Natural killer cell (primary cell): ENCODE data around the gene TNFRSF11A. TPM values are rescaled to one million over a fixed set of nuclear protein-coding genes. Genes with fewer than 3 reads are reported as not detected.

ENCODE experiments used
- ATAC-seq, 3 donors: fragments of 150-1000 bp in 2 of 3; fragments of 200-7000 bp in 1 of 3; cut with Tn5 transposase; 1 replicate in 1 of 3; 2 replicates in 2 of 3; pipeline ENCODE4 v1.10.0; 2021; ENCODE audit warnings: mild to moderate bottlenecking in 2 of 3, moderate library complexity in 2 of 3
- DNase-seq, 2 donors: peaks; one replicate each; pipeline versions ENCODE4 v3.0.0 to v3.0.0-alpha.2; 2013 to 2021; ENCODE audit warnings: mixed read lengths in 1 of 2
- H3K27ac ChIP-seq: one replicate; pipeline ENCODE4 v1.5.1; 2013; ENCODE audit warnings: mild to moderate bottlenecking, low read length
- H3K27me3 ChIP-seq: one replicate; pipeline ENCODE4 v1.6.1; 2013; ENCODE audit warnings: low read length; ENCODE audit not compliant: control insufficient read depth, insufficient read depth
- H3K36me3 ChIP-seq: one replicate; pipeline ENCODE4 v1.6.1; 2013; ENCODE audit warnings: low read length; ENCODE audit not compliant: control insufficient read depth, insufficient read depth
- H3K4me1 ChIP-seq: one replicate; pipeline ENCODE4 v1.6.1; 2013; ENCODE audit warnings: low read length; ENCODE audit not compliant: control insufficient read depth, insufficient read depth
- H3K4me3 ChIP-seq: one replicate; pipeline ENCODE4 v1.5.1; 2013; ENCODE audit warnings: low read length
- H3K9me3 ChIP-seq: one replicate; pipeline ENCODE4 v1.6.1; 2013; ENCODE audit warnings: low read length; ENCODE audit not compliant: control insufficient read depth, insufficient read depth
- H3K27ac Mint-ChIP-seq, 2 donors: one replicate each; pipeline ENCODE4 v1.8.0; 2022; ENCODE audit warnings: mild to moderate bottlenecking in 2 of 2, mixed read lengths in 2 of 2, moderate library complexity in 1 of 2
- H3K27me3 Mint-ChIP-seq, 2 donors: one replicate each; pipeline ENCODE4 v1.8.0; 2022; ENCODE audit warnings: low read depth in 2 of 2, mixed read lengths in 2 of 2
- H3K36me3 Mint-ChIP-seq: one replicate; pipeline ENCODE4 v1.8.0; 2022; ENCODE audit warnings: mixed read lengths
- H3K4me1 Mint-ChIP-seq, 2 donors: one replicate each; pipeline ENCODE4 v1.8.0; 2022; ENCODE audit warnings: mixed read lengths in 2 of 2
- H3K4me3 Mint-ChIP-seq: one replicate; pipeline ENCODE4 v1.8.0; 2022; ENCODE audit warnings: mild to moderate bottlenecking, moderate library complexity, mixed read lengths
- H3K9me3 Mint-ChIP-seq, 2 donors: one replicate each; pipeline ENCODE4 v1.8.0; 2022; ENCODE audit warnings: mixed read lengths in 2 of 2
- CTCF ChIP-seq: fragments of 200-600 bp; IDR thresholded peaks from one replicate; pipeline ENCODE4 v1.8.0; 2022; ENCODE audit warnings: antibody characterized with exemption
- WGBS: methylation state at CpG from one replicate; pipeline ENCODE4 v1.1.7; 2013; ENCODE audit warnings: missing lambda C conversion rate; ENCODE audit not compliant: insufficient coverage; 5-methylcytosine and 5-hydroxymethylcytosine counted together
- intact Hi-C: fragments of 100-400 bp; cut with micrococcal nuclease; formaldehyde crosslinking; loops from one replicate; pipeline ENCODE4 v1.14.2; 2022
- total RNA-seq, 4 donors: library from RNA; stranded (reverse); fragments of 120-200 nt in 1 of 4; gene quantifications; one replicate each; pipeline versions ENCODE4 v1.2.3 to v1.2.4, GENCODE V29; 2013 to 2022

Gene TNFRSF11A
- total RNA-seq, 3 donors from 2014 or later (not counting 1 experiment from before 2014, with no cell fraction given), result 6.9 to 10.9 (median 8.8) TPM

GRCh38 chr18:62346333-62347088 lies 21.4 kb downstream of the TNFRSF11A start:
- H3K4me3 ChIP-seq, result no peak overlapping the region
- H3K27ac ChIP-seq, result no peak overlapping the region
- no peak for TF ChIP-seq CTCF
- peaks cover 9 to 13% of the 10 kb centered on the region in 2 donors for H3K4me1 Mint-ChIP-seq
- H3K9me3 ChIP-seq, result no peaks in the 10 kb centered on the region
- ATAC-seq (no peak), DNase-seq (no peak)
- no peaks in the 10 kb centered on the region for H3K27me3 ChIP-seq
- peaks cover 0 to 7% of the 10 kb centered on the region in 2 donors for H3K27me3 Mint-ChIP-seq
- H3K4me1 ChIP-seq, result peaks cover 15% of the 10 kb centered on the region
- H3K4me3 Mint-ChIP-seq, result no peak overlapping the region
- intact Hi-C loops, result no loop called here
- H3K27ac Mint-ChIP-seq, result no peak overlapping the region
- no peaks in the 10 kb centered on the region for H3K36me3 ChIP-seq
- WGBS, result 87% methylated on average over 6 of the region's 7 CpGs
- no peaks in the 10 kb centered on the region for H3K36me3 Mint-ChIP-seq
- H3K9me3 Mint-ChIP-seq, result no peaks in the 10 kb centered on the region

- no peak for TF ChIP-seq CTCF
- Mint-ChIP-seq H3K36me3 (no peaks in the 10 kb centered on the region), H3K9me3 (no peaks in the 10 kb centered on the region), H3K27me3 (peaks cover 0 to 7% of the 10 kb centered on the region in 2 donors), H3K27ac (no peak overlapping the region), H3K4me1 (peaks cover 9 to 13% of the 10 kb centered on the region in 2 donors), H3K4me3 (no peak overlapping the region)
- Histone ChIP-seq H3K36me3 (no peaks in the 10 kb centered on the region), H3K27ac (no peak overlapping the region), H3K9me3 (no peaks in the 10 kb centered on the region), H3K27me3 (no peaks in the 10 kb centered on the region), H3K4me3 (no peak overlapping the region), H3K4me1 (peaks cover 15% of the 10 kb centered on the region)
- intact Hi-C loops, result no loop called here
- DNase-seq (no peak), ATAC-seq (no peak)
- WGBS, result 38% methylated on average over 6 of the region's 6 CpGs
Observed at GRCh38 chr18:62347089-62347506, 22.0 kb downstream of the TNFRSF11A start.

GRCh38 chr18:62348474-62348873 lies 23.4 kb downstream of the TNFRSF11A start:
- H3K4me1 Mint-ChIP-seq, result peaks cover 9 to 13% of the 10 kb centered on the region in 2 donors
- ATAC-seq (no peak), DNase-seq (no peak)
- no peaks in the 10 kb centered on the region for H3K9me3 Mint-ChIP-seq
- Histone ChIP-seq H3K9me3 (no peaks in the 10 kb centered on the region), H3K27ac (no peak overlapping the region), H3K36me3 (no peaks in the 10 kb centered on the region), H3K4me3 (no peak overlapping the region), H3K4me1 (peaks cover 15% of the 10 kb centered on the region), H3K27me3 (no peaks in the 10 kb centered on the region)
- peaks cover 0 to 7% of the 10 kb centered on the region in 2 donors for H3K27me3 Mint-ChIP-seq
- no peaks in the 10 kb centered on the region for H3K36me3 Mint-ChIP-seq
- intact Hi-C loops, result no loop called here
- H3K4me3 Mint-ChIP-seq, result no peak overlapping the region
- no peak for TF ChIP-seq CTCF
- 90% methylated on average over 4 of the region's 4 CpGs for WGBS
- H3K27ac Mint-ChIP-seq, result no peak overlapping the region

GRCh38 chr18:62353170-62353569 lies 28.1 kb downstream of the TNFRSF11A start:
- Mint-ChIP-seq H3K4me1 (no peaks in the 10 kb centered on the region), H3K27me3 (no peaks in the 10 kb centered on the region), H3K36me3 (no peaks in the 10 kb centered on the region), H3K9me3 (no peaks in the 10 kb centered on the region), H3K4me3 (no peak overlapping the region), H3K27ac (no peak overlapping the region)
- H3K27ac ChIP-seq, result no peak overlapping the region
- H3K4me3 ChIP-seq, result no peak overlapping the region
- peaks cover 5% of the 10 kb centered on the region for H3K36me3 ChIP-seq
- DNase-seq (no peak), ATAC-seq (no peak)
- no peak for TF ChIP-seq CTCF
- no peaks in the 10 kb centered on the region for H3K4me1 ChIP-seq
- no peaks in the 10 kb centered on the region for H3K9me3 ChIP-seq
- no peaks in the 10 kb centered on the region for H3K27me3 ChIP-seq
- intact Hi-C loops, result no loop called here
- 82% methylated on average over 7 of the region's 7 CpGs for WGBS
